IMR-90 (cell line): ENCODE data around the gene MNS1. TPM values are rescaled to one million over a fixed set of nuclear protein-coding genes. Genes with fewer than 3 reads are reported as not detected.
"Not testable (repeated sequence)": the region's sequence is repeated elsewhere in the genome, so short reads cannot be mapped to it uniquely, and the experiment has no call there.

Experiments used
- ATAC-seq: fragments of 200-7000 bp; cut with Tn5 transposase; 2 replicates; pipeline ENCODE4 v1.9.1; 2020; ENCODE audit warnings: low read depth, mild to moderate bottlenecking, moderate library complexity
- BruUV-seq: library from RNA; stranded (reverse); fragments of 400-500 nt; replicated peaks from 2 replicates; lab custom pipeline; 2021; lab: Mats Ljungman, UMichigan
- CTCF ChIA-PET: fragments of 300-600 bp; formaldehyde crosslinking; extraction: SDS; loops from one replicate; lab custom pipeline; 2021; ENCODE audit warnings: antibody characterized with exemption; lab: Yijun Ruan, JAX
- POLR2A ChIA-PET: fragments of 300-600 bp; sonication (Branson Sonifier 250); formaldehyde crosslinking; loops from one replicate; lab custom pipeline; 2022; ENCODE audit warnings: antibody characterized with exemption; ENCODE audit not compliant: unreplicated experiment; lab: Charles Lee
- DNase-seq: peaks from one replicate; pipeline ENCODE4 v3.0.0; 2013
- H2AFZ ChIP-seq: replicated peaks from 2 replicates; pipeline ENCODE3; 2013; ENCODE audit warnings: low read length, mild to moderate bottlenecking; ENCODE audit not compliant: poor library complexity
- H2AK5ac ChIP-seq: 2 replicates; pipeline ENCODE4 v1.6.1; 2013; ENCODE audit warnings: low read depth, low read length, inconsistent platforms
- H2AK9ac ChIP-seq: replicated peaks from 2 replicates; pipeline ENCODE3; 2013; ENCODE audit warnings: mild to moderate bottlenecking, low read depth, low read length, moderate library complexity; ENCODE audit not compliant: poor library complexity
- H2BK120ac ChIP-seq: 2 replicates; pipeline ENCODE4 v1.6.1; 2013; ENCODE audit warnings: low read depth, low read length, inconsistent platforms
- H2BK15ac ChIP-seq: 3 replicates; pipeline ENCODE4 v1.6.1; 2013; ENCODE audit warnings: low read depth, low read length, inconsistent platforms
- H2BK20ac ChIP-seq: 2 replicates; pipeline ENCODE4 v1.6.1; 2013; ENCODE audit warnings: low read depth, mild to moderate bottlenecking, inconsistent platforms, low read length, moderate library complexity
- H2BK5ac ChIP-seq: 2 replicates; pipeline ENCODE4 v1.6.1; 2013; ENCODE audit warnings: mild to moderate bottlenecking, low read depth, low read length, inconsistent platforms; ENCODE audit not compliant: poor library complexity, severe bottlenecking
- H3K14ac ChIP-seq: replicated peaks from 2 replicates; pipeline ENCODE4 v1.6.1; 2013; ENCODE audit warnings: low read depth, low read length, inconsistent platforms
- H3K18ac ChIP-seq: 2 replicates; pipeline ENCODE4 v1.6.1; 2013; ENCODE audit warnings: low read depth, low read length, control low read depth
- H3K23ac ChIP-seq: 2 replicates; pipeline ENCODE4 v1.6.1; 2013; ENCODE audit warnings: low read depth, low read length, inconsistent platforms
- H3K27ac ChIP-seq: 2 replicates; pipeline ENCODE4 v1.5.1; 2013; ENCODE audit warnings: mild to moderate bottlenecking, control low read depth, low read length; ENCODE audit not compliant: insufficient read depth
- H3K27me3 ChIP-seq: 2 replicates; pipeline ENCODE4 v1.6.1; 2013; ENCODE audit warnings: low read length; ENCODE audit not compliant: control insufficient read depth, insufficient read depth
- H3K36me3 ChIP-seq: 2 replicates; pipeline ENCODE4 v1.6.1; 2013; ENCODE audit warnings: low read length, mixed read lengths; ENCODE audit not compliant: control insufficient read depth, insufficient read depth
- H3K4ac ChIP-seq: 2 replicates; pipeline ENCODE4 v1.6.1; 2013; ENCODE audit warnings: low read depth, low read length, inconsistent platforms
- H3K4me1 ChIP-seq: 2 replicates; pipeline ENCODE4 v1.6.1; 2013; ENCODE audit warnings: low read length, mixed read lengths; ENCODE audit not compliant: control insufficient read depth, insufficient read depth
- H3K4me2 ChIP-seq: 2 replicates; pipeline ENCODE4 v1.6.1; 2013; ENCODE audit warnings: low read depth, mild to moderate bottlenecking, control low read depth, low read length, moderate library complexity
- H3K4me3 ChIP-seq: 2 replicates; pipeline ENCODE4 v1.5.1; 2013; ENCODE audit warnings: low read depth, mild to moderate bottlenecking, control low read depth, low read length, moderate library complexity; ENCODE audit not compliant: insufficient read depth
- H3K56ac ChIP-seq: 2 replicates; pipeline ENCODE4 v1.6.1; 2013; ENCODE audit warnings: low read length, inconsistent platforms; ENCODE audit not compliant: insufficient read depth; ENCODE audit errors: extremely low read depth
- H3K79me1 ChIP-seq, 2 experiments: 2 replicates each; pipeline ENCODE4 v1.6.1; 2013; ENCODE audit warnings: low read length in 2 of 2, inconsistent platforms in 1 of 2, low read depth in 1 of 2
- H3K9ac ChIP-seq: 2 replicates; pipeline ENCODE4 v1.6.1; 2013; ENCODE audit warnings: low read depth, low read length, control low read depth
- H3K9me1 ChIP-seq: 2 replicates; pipeline ENCODE4 v1.6.1; 2013; ENCODE audit warnings: low read length, inconsistent platforms; ENCODE audit not compliant: insufficient read depth
- H3K9me3 ChIP-seq: 2 replicates; pipeline ENCODE4 v1.6.1; 2013; ENCODE audit warnings: low read length; ENCODE audit not compliant: control insufficient read depth, insufficient read depth
- H4K20me1 ChIP-seq: 2 replicates; pipeline ENCODE4 v1.6.1; 2013; ENCODE audit warnings: low read length, inconsistent platforms; ENCODE audit not compliant: insufficient read depth
- H4K5ac ChIP-seq: 2 replicates; pipeline ENCODE4 v1.6.1; 2013; ENCODE audit warnings: mild to moderate bottlenecking, low read depth, low read length, control low read depth
- H4K8ac ChIP-seq, 2 experiments: 2 replicates each; pipeline ENCODE4 v1.6.1; 2013; ENCODE audit warnings: low read depth in 2 of 2, low read length in 2 of 2, control low read depth in 1 of 2, inconsistent platforms in 1 of 2
- H4K91ac ChIP-seq: 2 replicates; pipeline ENCODE4 v1.6.1; 2013; ENCODE audit warnings: low read depth, low read length, inconsistent platforms; ENCODE audit not compliant: insufficient read depth
- CEBPB ChIP-seq: IDR thresholded peaks from 2 replicates; pipeline ENCODE4 v1.6.1; 2012; ENCODE audit warnings: low read depth, low read length, improper control_type of control experiment
- MAFK ChIP-seq: IDR thresholded peaks from 2 replicates; pipeline ENCODE4 v1.6.1; 2012; ENCODE audit warnings: low read depth, low read length, improper control_type of control experiment
- RCOR1 ChIP-seq: IDR thresholded peaks from 2 replicates; pipeline ENCODE4 v1.6.1; 2012; ENCODE audit warnings: mild to moderate bottlenecking, low read length, improper control_type of control experiment; ENCODE audit not compliant: insufficient replicate concordance
- SMC3 ChIP-seq: fragments of 150-350 bp; IDR thresholded peaks from 2 replicates; pipeline ENCODE4 v1.6.1; 2016; ENCODE audit warnings: low read depth, mild to moderate bottlenecking, antibody characterized with exemption, low read length, moderate library complexity
- WGBS, 2 experiments: methylation state at CpG; one replicate each; pipeline versions ENCODE4 v1.1.5 to v1.1.7; 2013; ENCODE audit warnings: missing lambda C conversion rate in 2 of 2; ENCODE audit not compliant: insufficient read length in 1 of 2; ENCODE audit errors: extremely low coverage in 2 of 2; 5-methylcytosine and 5-hydroxymethylcytosine counted together
- dilution Hi-C: fragments of 300-500 bp; cut with HindIII; formaldehyde crosslinking; loops from one replicate; pipeline ENCODE4 v1.14.3; 2018; ENCODE audit warnings: low sequenced_read_pairs; ENCODE audit not compliant: unreplicated experiment
- in situ Hi-C: fragments of 300-500 bp; cut with MboI; formaldehyde crosslinking; loops from 3 replicates; pipeline ENCODE4 v1.14.3; 2019; ENCODE audit warnings: low sequenced_read_pairs, inconsistent platforms, mixed read lengths
- intact Hi-C: fragments of 100-400 bp; cut with micrococcal nuclease; formaldehyde crosslinking; loops from 2 replicates; pipeline ENCODE4 v1.10.0; 2022
- polyA plus RNA-seq, 3 experiments: library from polyadenylated mRNA; depleted of rRNA; stranded (reverse); fragments of >200 nt; gene quantifications; 2 replicates each; pipeline ENCODE4 v1.2.3, GENCODE V29; 2012; ENCODE audit warnings: low replicate concordance in 1 of 3
- total RNA-seq: library from RNA; depleted of rRNA; stranded (reverse); fragments of >200 nt; gene quantifications from 2 replicates; pipeline ENCODE4 v1.2.3, GENCODE V29; 2012

The MNS1 gene
- total and polyA plus RNA-seq, 2 of the 4 experiments (the other 2 are of a cell fraction): 0.36 to 0.84 TPM

DNA sequence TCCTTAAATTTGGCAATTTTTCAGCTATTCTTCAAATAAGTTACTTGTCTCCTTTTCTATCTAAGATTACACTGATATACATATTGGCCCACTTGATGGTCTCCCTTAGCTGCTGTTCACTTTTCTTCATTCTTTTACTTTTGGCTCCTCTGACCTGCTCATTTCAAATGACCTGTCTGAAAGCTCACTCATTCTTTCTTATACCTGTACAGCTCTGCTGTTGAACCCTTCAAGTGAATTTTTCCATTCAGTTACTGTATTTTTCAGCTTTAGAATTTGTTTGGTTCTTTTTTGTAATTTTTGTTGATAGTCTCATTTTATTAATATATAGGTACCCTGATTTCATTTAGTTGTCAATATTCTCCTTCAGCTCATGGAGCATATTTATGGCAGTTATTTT, 39.7 kb downstream of the MNS1 start:
- Histone ChIP-seq H3K9me3 (no peaks in the 10 kb centered on the region), H2AK5ac (no peak overlapping the region), H3K4me1 (no peaks in the 10 kb centered on the region), H3K79me1 (no peaks in the 10 kb centered on the region), H2BK20ac (no peak overlapping the region), H3K4ac (no peak overlapping the region), H3K4me3 (no peak overlapping the region), H4K5ac (no peak overlapping the region), H4K8ac (no peak overlapping the region), H2BK5ac (no peak overlapping the region), H3K9me1 (no peaks in the 10 kb centered on the region), H3K14ac (no peak overlapping the region), H3K27me3 (no peaks in the 10 kb centered on the region), H3K23ac (no peak overlapping the region), H2BK15ac (no peak overlapping the region), H3K56ac (no peak overlapping the region), H3K36me3 (no peaks in the 10 kb centered on the region), H4K91ac (no peak overlapping the region), H2AFZ (no peak overlapping the region), H4K20me1 (no peaks in the 10 kb centered on the region), H3K9ac (no peak overlapping the region), H2AK9ac (no peak overlapping the region), H3K4me2 (no peak overlapping the region), H3K18ac (no peak overlapping the region), H2BK120ac (no peak overlapping the region), H3K27ac (no peak overlapping the region)
- TF ChIP-seq CEBPB (no peak), RCOR1 (no peak), SMC3 (no peak), MAFK (no peak)
- dilution Hi-C loops (no loop called here), in situ Hi-C loops (loop anchor here (25.0 kb wide), 1 partner anchor 763 kb away; no protein-coding TSS in a partner anchor), intact Hi-C loops (loop anchor here (5.0 to 10.0 kb wide), 5 partner anchors 278 to 688 kb away; partner anchors contain the start of gene NEDD4)
- ChIA-PET POLR2A (no interaction called here), CTCF (no interaction called here)
- BruUV-seq: no TSS peak
- ATAC-seq (no peak), DNase-seq (no peak)

DNA sequence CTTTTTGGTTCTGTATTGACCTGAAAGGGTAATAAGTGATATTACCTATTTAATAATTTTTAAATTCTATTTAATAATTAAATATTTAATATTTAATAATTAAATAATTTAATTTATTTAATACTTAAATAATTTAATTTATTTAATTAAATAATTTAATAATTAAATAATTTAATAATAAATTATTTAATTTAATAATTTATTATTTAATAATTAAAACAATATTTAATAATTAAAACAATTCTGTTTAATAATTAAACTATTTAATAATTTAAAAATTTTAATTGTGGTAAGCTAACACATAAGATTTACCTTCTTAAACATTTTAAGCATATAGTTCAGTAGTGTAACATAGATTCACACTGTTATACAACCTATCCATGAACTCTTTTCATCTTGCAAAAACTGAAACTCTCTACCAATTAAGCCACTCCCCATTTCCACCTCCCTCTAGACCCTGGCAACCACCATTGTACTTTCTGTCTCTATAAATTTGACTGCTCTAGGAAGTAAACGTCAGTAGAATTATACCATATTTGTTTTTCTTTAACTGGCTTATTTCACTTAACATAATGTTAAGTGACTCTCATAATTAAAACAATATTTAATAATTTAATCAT, 51.7 kb downstream of the MNS1 start:
- H3K27me3 ChIP-seq, in situ Hi-C loops, H2AK5ac ChIP-seq, ATAC-seq, H3K4me3 ChIP-seq, H3K79me1 ChIP-seq, H2BK120ac ChIP-seq, H2BK20ac ChIP-seq, H3K14ac ChIP-seq, H3K27ac ChIP-seq, H3K23ac ChIP-seq, H4K5ac ChIP-seq, BruUV-seq, H2BK5ac ChIP-seq, H3K9me3 ChIP-seq, DNase-seq, POLR2A ChIA-PET, H2AFZ ChIP-seq, H4K20me1 ChIP-seq, H3K9me1 ChIP-seq, H3K4me2 ChIP-seq, H3K18ac ChIP-seq, H2AK9ac ChIP-seq, H2BK15ac ChIP-seq, H3K9ac ChIP-seq, H3K4me1 ChIP-seq, H4K8ac ChIP-seq, H3K4ac ChIP-seq, H3K56ac ChIP-seq, H4K91ac ChIP-seq, dilution Hi-C loops, H3K36me3 ChIP-seq: not testable (repeated sequence)
- no CpG with 5 or more reads among the region's 1 CpG for WGBS, 2 experiments
- intact Hi-C loops: loop anchor here (5.0 kb wide), 1 partner anchor 431 kb away; no protein-coding TSS in a partner anchor
- CTCF ChIA-PET: interaction anchor here (0.6 kb wide), 1 partner anchor 83 kb away, joined by 3 read pairs; no protein-coding TSS in a partner anchor
